ENCODE data around the gene SIX5. TPM values are rescaled to one million over a fixed set of nuclear protein-coding genes. Genes with fewer than 3 reads are reported as not detected.

Gene SIX5
- total and polyA plus RNA-seq, 2 donors from 2014 or later = 15.2 to 19.4 TPM

- H3K27me3 ChIP-seq (ENCODE audit: control insufficient read depth, insufficient read depth, low read length) = no peaks in the 10 kb centered on the region
- TF ChIP-seq CTCF (IDR thresholded peaks at IDR 0.05; ENCODE audit: borderline replicate concordance, extremely low read depth, insufficient read depth) = no peak
- H3K4me3 ChIP-seq (ENCODE audit: low read length in 3 of 3) = peak overlapping the region in 2 of 3 donors; percentile 60 to 69
- H3K9me3 ChIP-seq (ENCODE audit: control insufficient read depth in 2 of 3, insufficient read depth in 1 of 3, low read length in 3 of 3) = no peaks in the 10 kb centered on the region
- peak overlapping the region in 1 of 3 donors; percentile 82 for H3K9ac ChIP-seq (ENCODE audit: low read length in 3 of 3)
- FAIRE-seq (no peak), DNase-seq (peak in 3 of 5 donors; percentile 37 to 87 (median 85))
- intact Hi-C loops (cut with DNase I) = no loop called here
- peak overlapping the region; percentile 92 to 94 for H3K27ac ChIP-seq (ENCODE audit: low read depth in 2 of 2, low read length in 2 of 2)
- peaks cover 0 to 12% (median 11%) of the 10 kb centered on the region in 3 donors for H3K4me1 ChIP-seq (ENCODE audit: control insufficient read depth in 2 of 3, insufficient read depth in 2 of 3, low read depth in 1 of 3, low read length in 3 of 3)
- H3K36me3 ChIP-seq (ENCODE audit: control insufficient read depth in 2 of 3, insufficient read depth in 3 of 3, low read length in 3 of 3) = peaks cover 0 to 2% (median 0%) of the 10 kb centered on the region in 3 donors
Measured at GRCh38 chr19:45771311-45771933, 2.4 kb upstream of the SIX5 start.

GRCh38 chr19:45770192-45771101, 1.4 kb upstream of the SIX5 start:
- no peaks in the 10 kb centered on the region for H3K9me3 ChIP-seq (ENCODE audit: control insufficient read depth in 2 of 3, insufficient read depth in 1 of 3, low read length in 3 of 3)
- peak overlapping the region; percentile 92 to 94 for H3K27ac ChIP-seq (ENCODE audit: low read depth in 2 of 2, low read length in 2 of 2)
- peak overlapping the region in 2 of 3 donors; percentile 27 to 82 for H3K9ac ChIP-seq (ENCODE audit: low read length in 3 of 3)
- no peaks in the 10 kb centered on the region for H3K27me3 ChIP-seq (ENCODE audit: control insufficient read depth, insufficient read depth, low read length)
- H3K36me3 ChIP-seq (ENCODE audit: control insufficient read depth in 2 of 3, insufficient read depth in 3 of 3, low read length in 3 of 3) = peaks cover 0 to 2% (median 0%) of the 10 kb centered on the region in 3 donors
- peak; percentile 98 to 99 (median 99) for DNase-seq
- H3K4me3 ChIP-seq (ENCODE audit: low read length in 3 of 3) = peak overlapping the region; percentile 57 to 69 (median 58)
- TF ChIP-seq CTCF (IDR thresholded peaks at IDR 0.05; ENCODE audit: borderline replicate concordance, extremely low read depth, insufficient read depth) = peak; percentile 82
- intact Hi-C loops (cut with DNase I) = no loop called here
- FAIRE-seq = peak; percentile 84
- peaks cover 0 to 17% (median 12%) of the 10 kb centered on the region in 3 donors for H3K4me1 ChIP-seq (ENCODE audit: control insufficient read depth in 2 of 3, insufficient read depth in 2 of 3, low read depth in 1 of 3, low read length in 3 of 3)

GRCh38 chr19:45769821-45770191, 754 bp upstream of the SIX5 start:
- Histone ChIP-seq H3K9me3 (ENCODE audit: control insufficient read depth in 2 of 3, insufficient read depth in 1 of 3, low read length in 3 of 3) (no peaks in the 10 kb centered on the region), H3K4me1 (ENCODE audit: control insufficient read depth in 2 of 3, insufficient read depth in 2 of 3, low read depth in 1 of 3, low read length in 3 of 3) (peaks cover 0 to 17% (median 12%) of the 10 kb centered on the region in 3 donors), H3K36me3 (ENCODE audit: control insufficient read depth in 2 of 3, insufficient read depth in 3 of 3, low read length in 3 of 3) (peaks cover 0 to 2% (median 0%) of the 10 kb centered on the region in 3 donors), H3K4me3 (ENCODE audit: low read length in 3 of 3) (peak overlapping the region; percentile 40 to 69 (median 58)), H3K27me3 (ENCODE audit: control insufficient read depth, insufficient read depth, low read length) (no peaks in the 10 kb centered on the region), H3K27ac (ENCODE audit: low read depth in 2 of 2, low read length in 2 of 2) (peak overlapping the region; percentile 92 to 94), H3K9ac (ENCODE audit: low read length in 3 of 3) (peak overlapping the region in 2 of 3 donors; percentile 12 to 40)
- intact Hi-C loops (cut with DNase I) = no loop called here
- DNase-seq (peak in 2 of 5 donors; percentile 89 to 92), FAIRE-seq (no peak)
- TF ChIP-seq CTCF (IDR thresholded peaks at IDR 0.05; ENCODE audit: borderline replicate concordance, extremely low read depth, insufficient read depth) = no peak
